Psoas muscle (tissue), 8 donors: ENCODE results near the gene FSTL4. TPM values are rescaled to one million over a fixed set of nuclear protein-coding genes. Genes with fewer than 3 reads are reported as not detected.

Experiments used
- ATAC-seq, 4 donors: fragments of 200-7000 bp; cut with Tn5 transposase; one replicate each; pipeline ENCODE4 v1.9.1; 2020; ENCODE audit warnings: moderate library complexity in 3 of 4, mild to moderate bottlenecking in 2 of 4
- DNase-seq, 2 donors: peaks; one replicate each; pipeline ENCODE4 v3.0.0-alpha.2; 2020
- H3K27ac ChIP-seq: fragments of 200-600 bp; one replicate; pipeline ENCODE4 v1.8.0; 2022
- H3K27me3 ChIP-seq, 3 donors: fragments of 200-600 bp in 1 of 3; one replicate each; pipeline versions ENCODE4 v1.6.1 to v1.8.0; 2013 to 2022; ENCODE audit warnings: low read length in 2 of 3, mild to moderate bottlenecking in 2 of 3, moderate library complexity in 1 of 3; ENCODE audit not compliant: insufficient read depth in 3 of 3
- H3K36me3 ChIP-seq, 2 donors: fragments of 200-600 bp in 1 of 2; one replicate each; pipeline versions ENCODE4 v1.6.1 to v1.8.0; 2013 to 2022; ENCODE audit warnings: low read depth in 1 of 2, mild to moderate bottlenecking in 1 of 2, moderate library complexity in 1 of 2; ENCODE audit not compliant: insufficient read depth in 1 of 2
- H3K4me1 ChIP-seq: fragments of 200-600 bp; one replicate; pipeline ENCODE4 v1.8.0; 2022
- H3K4me3 ChIP-seq: fragments of 200-600 bp; one replicate; pipeline ENCODE4 v1.8.0; 2022; ENCODE audit warnings: mild to moderate bottlenecking
- H3K9me3 ChIP-seq: fragments of 200-600 bp; one replicate; pipeline ENCODE4 v1.8.0; 2022
- CTCF ChIP-seq: fragments of 200-600 bp; IDR thresholded peaks from one replicate; pipeline ENCODE4 v1.8.0; 2022; ENCODE audit warnings: antibody characterized with exemption
- WGBS, 3 donors: extraction: QIAGEN DNeasy Blood & Tissue Kit; methylation state at CpG; one replicate each; pipeline versions ENCODE4 v1.1.6 to v1.1.7; 2013; 5-methylcytosine and 5-hydroxymethylcytosine counted together
- intact Hi-C, 2 donors: fragments of 100-400 bp; cut with DNase I; formaldehyde crosslinking; loops; one replicate each; pipeline versions ENCODE4 v1.11.0 to v1.14.2; 2022
- polyA plus RNA-seq, 3 donors: library from polyadenylated mRNA; stranded (reverse); fragments of 200-250 nt; gene quantifications; one replicate each; pipeline ENCODE4 v1.2.3, GENCODE V29; 2013
- total RNA-seq, 4 donors: library from RNA; stranded (reverse); fragmentation: NEBNext Ultra II Directional in 2 of 4; extraction: Animal tissue kit (Norgen Biotek cat#: 25700) in 2 of 4; gene quantifications; one replicate each; pipeline versions ENCODE4 v1.2.1 to v1.2.4, GENCODE V29; 2021 to 2023
- donor health status: healthy with polysubstance abuse.
- donor health status: DM: no; HTN: no; CAD: no; lungs with moderate emphysema.
- donor health status: Bipolar disorder and iron deficiency.
- donor health status: healthy.
- donor health status: DM: yes; HTN: yes; CAD: no.
- donor health status: DM: no; HTN: no; CAD: no.
- donor health status: DM: no; HTN: no; CAD: no.
- donor health status: DM: yes; HTN: yes; CAD: no.

FSTL4 gene
- total and polyA plus RNA-seq, 7 donors, result 0.07 to 0.81 (median 0.24) TPM

GRCh38 chr5:133363807-133364587 is 248.3 kb downstream of the FSTL4 start:
- DNase-seq (no peak), ATAC-seq (no peak)
- 87 to 91% (median 88%) methylated on average over 10 of the region's 10 CpGs for WGBS, 3 donors
- no peaks in the 10 kb centered on the region for H3K4me1 ChIP-seq
- intact Hi-C loops, result no loop called here
- no peak for TF ChIP-seq CTCF
- H3K9me3 ChIP-seq, result no peaks in the 10 kb centered on the region
- H3K27me3 ChIP-seq, result no peaks in the 10 kb centered on the region
- H3K27ac ChIP-seq, result no peak overlapping the region
- no peaks in the 10 kb centered on the region for H3K36me3 ChIP-seq
- H3K4me3 ChIP-seq, result no peak overlapping the region

DNA sequence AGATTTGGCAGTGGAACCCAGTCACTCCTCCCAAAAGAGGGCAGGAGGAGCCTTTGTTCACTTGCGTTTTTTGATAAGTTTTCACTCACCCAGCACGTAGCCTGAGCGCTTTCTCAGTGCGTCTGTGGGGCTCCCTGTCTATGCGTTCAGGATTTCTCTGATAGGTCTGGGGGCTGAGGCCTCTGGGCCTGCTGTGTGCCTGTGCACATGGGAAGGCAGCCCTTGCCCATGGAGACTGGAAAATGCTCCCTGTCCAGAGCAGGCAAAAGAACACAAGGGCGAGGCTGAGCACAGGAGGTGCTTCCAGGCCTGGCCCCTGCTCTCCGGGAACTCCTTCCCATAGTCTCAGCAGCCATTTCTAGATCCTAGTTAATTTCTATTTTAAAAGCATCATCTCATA is 249.9 kb downstream of the FSTL4 start:
- Histone ChIP-seq H3K36me3 (no peaks in the 10 kb centered on the region), H3K27ac (no peak overlapping the region), H3K4me1 (no peaks in the 10 kb centered on the region), H3K27me3 (no peaks in the 10 kb centered on the region), H3K9me3 (no peaks in the 10 kb centered on the region), H3K4me3 (no peak overlapping the region)
- no peak for TF ChIP-seq CTCF
- ATAC-seq (no peak), DNase-seq (no peak)
- 92 to 95% (median 92%) methylated on average over 7 of the region's 7 CpGs for whole genome bisulfite sequencing, 3 donors
- intact Hi-C loops, result no loop called here

- no peak for TF ChIP-seq CTCF
- 84 to 92% (median 84%) methylated on average over 1 of the region's 1 CpG for WGBS, 3 donors
- H3K27me3 ChIP-seq, result no peaks in the 10 kb centered on the region
- no peak for DNase-seq
- no peaks in the 10 kb centered on the region for H3K9me3 ChIP-seq
- H3K36me3 ChIP-seq, result no peaks in the 10 kb centered on the region
- no peaks in the 10 kb centered on the region for H3K4me1 ChIP-seq
- intact Hi-C loops, result no loop called here
- ATAC-seq, result no peak
- H3K4me3 ChIP-seq, result no peak overlapping the region
- no peak overlapping the region for H3K27ac ChIP-seq
Measured at GRCh38 chr5:133361922-133362321, 250.4 kb downstream of the FSTL4 start.

GRCh38 chr5:133360693-133361472 is 251.5 kb downstream of the FSTL4 start:
- Histone ChIP-seq H3K9me3 (no peaks in the 10 kb centered on the region), H3K27me3 (no peaks in the 10 kb centered on the region), H3K27ac (no peak overlapping the region), H3K36me3 (no peaks in the 10 kb centered on the region), H3K4me3 (no peak overlapping the region), H3K4me1 (no peaks in the 10 kb centered on the region)
- intact Hi-C loops, result no loop called here
- no peak for DNase-seq
- TF ChIP-seq CTCF, result no peak
- ATAC-seq, result no peak
- WGBS, 3 donors, result 77 to 80% (median 77%) methylated on average over 18 of the region's 18 CpGs
